ENCODE measurements around the gene ST3GAL6. TPM values are rescaled to one million over a fixed set of nuclear protein-coding genes. Genes with fewer than 3 reads are reported as not detected.

The ST3GAL6 gene
- total and polyA plus RNA-seq, 2 of the 8 experiments (the other 6 are each of a cell fraction or from before 2014, with no cell fraction given): 3.3 to 6.1 TPM

- TF ChIP-seq CHD1 (IDR thresholded peaks at IDR 0.05; ENCODE audit: low read depth, low read length): no peak
- TF ChIP-seq CTBP2 (IDR thresholded peaks at IDR 0.05; ENCODE audit: borderline replicate concordance, insufficient read depth, insufficient read length, low read length): no peak
- no peak for TF ChIP-seq CEBPB (IDR thresholded peaks at IDR 0.05; ENCODE audit: low read depth, low read length)
- no peak for TF ChIP-seq SP2 (IDR thresholded peaks at IDR 0.05; ENCODE audit: low read length)
- no peak for TF ChIP-seq POU5F1 (IDR thresholded peaks at IDR 0.05; ENCODE audit: low read depth, low read length)
- TF ChIP-seq SIRT6 (IDR thresholded peaks at IDR 0.05; ENCODE audit: low read length): no peak
- TF ChIP-seq TAF7 (optimal IDR thresholded peaks at IDR 0.05; ENCODE audit: borderline replicate concordance, low read depth, low read length): no peak
- no peak for TF ChIP-seq HDAC2 (IDR thresholded peaks at IDR 0.05; ENCODE audit: borderline replicate concordance in 1 of 2, low read depth in 2 of 2, low read length in 2 of 2)
- no peak for TF ChIP-seq RNF2 (IDR thresholded peaks at IDR 0.05; ENCODE audit: borderline replicate concordance, low read depth, low read length, missing control alignments, poor library complexity, severe bottlenecking)
- TF ChIP-seq KDM1A (IDR thresholded peaks at IDR 0.05; ENCODE audit: borderline replicate concordance, low read length): no peak
These were observed at the start of gene ST3GAL6 (continued) for GRCh38 chr3:98763076-98763475.
